Nephron (organoid): ENCODE results near the gene CABP4.

ENCODE experiments used
- H3K27ac Mint-ChIP-seq, 3 experiments: 2 replicates each; pipeline ENCODE4 v1.8.0; 2020; ENCODE audit warnings: mixed read lengths in 3 of 3, mild to moderate bottlenecking in 2 of 3, moderate library complexity in 1 of 3
- H3K27me3 Mint-ChIP-seq: 2 replicates; pipeline ENCODE4 v1.8.0; 2021; ENCODE audit warnings: low read depth, mild to moderate bottlenecking, moderate library complexity, mixed read lengths
- H3K36me3 Mint-ChIP-seq: 2 replicates; pipeline ENCODE4 v1.8.0; 2020; ENCODE audit warnings: low read depth, mixed read lengths
- H3K4me1 Mint-ChIP-seq: 2 replicates; pipeline ENCODE4 v1.8.0; 2020; ENCODE audit warnings: mixed read lengths
- H3K4me3 Mint-ChIP-seq, 3 experiments: 2 replicates each; pipeline ENCODE4 v1.8.0; 2020; ENCODE audit warnings: mild to moderate bottlenecking in 3 of 3, mixed read lengths in 3 of 3, moderate library complexity in 2 of 3
- H3K9me3 Mint-ChIP-seq: 2 replicates; pipeline ENCODE4 v1.8.0; 2020; ENCODE audit warnings: mixed read lengths
- TF ChIP-seq, protein P1 (sequence below), 3 experiments: fragments of 200-600 bp; sonication (generic); IDR thresholded peaks; one replicate each; pipeline ENCODE4 v1.5.0; 2021; ENCODE audit warnings: antibody characterized with exemption in 3 of 3; ENCODE audit not compliant: unreplicated experiment in 3 of 3

CABP4 gene

DNA sequence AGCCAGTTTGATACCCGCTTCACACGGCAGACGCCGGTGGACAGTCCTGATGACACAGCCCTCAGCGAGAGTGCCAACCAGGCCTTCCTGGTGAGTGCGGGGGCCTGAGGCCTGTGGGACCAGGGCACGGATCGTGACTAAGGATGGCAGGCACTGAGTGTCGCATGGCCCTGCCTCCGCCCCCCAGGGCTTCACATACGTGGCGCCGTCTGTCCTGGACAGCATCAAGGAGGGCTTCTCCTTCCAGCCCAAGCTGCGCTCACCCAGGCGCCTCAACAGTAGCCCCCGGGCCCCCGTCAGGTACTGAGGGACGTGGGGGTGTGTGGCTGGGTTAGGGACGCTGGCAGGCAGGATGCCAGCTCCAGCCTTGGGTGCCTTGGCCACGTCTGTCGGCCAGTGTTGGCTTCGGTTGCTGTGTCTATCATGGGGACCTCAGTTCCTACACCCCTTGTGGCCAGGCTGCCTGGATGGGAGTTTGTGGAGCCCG lies 20.7 kb upstream of the CABP4 start:
- Mint-ChIP-seq H3K27me3 (no peaks in the 10 kb centered on the region), H3K36me3 (peaks cover 15% of the 10 kb centered on the region), H3K4me1 (peaks cover 5% of the 10 kb centered on the region), H3K27ac (no peak overlapping the region), H3K9me3 (no peaks in the 10 kb centered on the region), H3K4me3 (no peak overlapping the region)
- TF ChIP-seq, protein P1, sequence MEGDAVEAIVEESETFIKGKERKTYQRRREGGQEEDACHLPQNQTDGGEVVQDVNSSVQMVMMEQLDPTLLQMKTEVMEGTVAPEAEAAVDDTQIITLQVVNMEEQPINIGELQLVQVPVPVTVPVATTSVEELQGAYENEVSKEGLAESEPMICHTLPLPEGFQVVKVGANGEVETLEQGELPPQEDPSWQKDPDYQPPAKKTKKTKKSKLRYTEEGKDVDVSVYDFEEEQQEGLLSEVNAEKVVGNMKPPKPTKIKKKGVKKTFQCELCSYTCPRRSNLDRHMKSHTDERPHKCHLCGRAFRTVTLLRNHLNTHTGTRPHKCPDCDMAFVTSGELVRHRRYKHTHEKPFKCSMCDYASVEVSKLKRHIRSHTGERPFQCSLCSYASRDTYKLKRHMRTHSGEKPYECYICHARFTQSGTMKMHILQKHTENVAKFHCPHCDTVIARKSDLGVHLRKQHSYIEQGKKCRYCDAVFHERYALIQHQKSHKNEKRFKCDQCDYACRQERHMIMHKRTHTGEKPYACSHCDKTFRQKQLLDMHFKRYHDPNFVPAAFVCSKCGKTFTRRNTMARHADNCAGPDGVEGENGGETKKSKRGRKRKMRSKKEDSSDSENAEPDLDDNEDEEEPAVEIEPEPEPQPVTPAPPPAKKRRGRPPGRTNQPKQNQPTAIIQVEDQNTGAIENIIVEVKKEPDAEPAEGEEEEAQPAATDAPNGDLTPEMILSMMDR (IDR thresholded peaks at IDR 0.05; ENCODE audit: unreplicated experiment in 3 of 3): no peak

DNA sequence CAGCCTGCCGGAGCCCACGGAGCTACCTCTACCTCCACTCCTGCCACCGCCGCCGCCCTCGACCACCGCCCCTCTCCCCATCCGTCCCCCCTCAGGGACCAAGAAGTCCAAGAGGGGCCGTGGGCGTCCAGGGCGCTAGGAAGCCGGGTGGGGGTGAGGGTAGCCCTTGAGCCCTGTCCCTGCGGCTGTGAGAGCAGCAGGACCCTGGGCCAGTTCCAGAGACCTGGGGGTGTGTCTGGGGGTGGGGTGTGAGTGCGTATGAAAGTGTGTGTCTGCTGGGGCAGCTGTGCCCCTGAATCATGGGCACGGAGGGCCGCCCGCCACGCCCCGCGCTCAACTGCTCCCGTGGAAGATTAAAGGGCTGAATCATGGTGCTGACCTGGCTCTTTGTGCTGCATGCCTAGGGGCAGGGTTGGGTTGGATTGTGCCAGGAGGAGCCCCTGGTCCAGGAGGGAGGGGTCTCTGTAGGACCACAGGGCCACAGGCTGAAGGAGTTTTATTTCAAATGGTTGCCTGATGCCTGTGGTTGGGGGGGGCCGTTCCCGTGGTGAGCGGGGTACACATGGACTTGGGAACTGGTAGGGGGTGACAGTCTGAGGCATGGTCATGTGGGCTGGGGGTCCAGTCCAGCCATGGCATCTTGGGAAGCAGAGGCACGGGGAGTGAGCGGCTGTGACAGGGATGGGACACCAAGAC lies 20.0 kb upstream of the CABP4 start:
- TF ChIP-seq, protein P1 (IDR thresholded peaks at IDR 0.05; ENCODE audit: unreplicated experiment in 3 of 3): no peak
- no peak overlapping the region for H3K4me3 Mint-ChIP-seq
- no peaks in the 10 kb centered on the region for H3K9me3 Mint-ChIP-seq
- H3K4me1 Mint-ChIP-seq: peaks cover 5% of the 10 kb centered on the region
- peaks cover 15% of the 10 kb centered on the region for H3K36me3 Mint-ChIP-seq
- no peak overlapping the region for H3K27ac Mint-ChIP-seq
- no peaks in the 10 kb centered on the region for H3K27me3 Mint-ChIP-seq

DNA sequence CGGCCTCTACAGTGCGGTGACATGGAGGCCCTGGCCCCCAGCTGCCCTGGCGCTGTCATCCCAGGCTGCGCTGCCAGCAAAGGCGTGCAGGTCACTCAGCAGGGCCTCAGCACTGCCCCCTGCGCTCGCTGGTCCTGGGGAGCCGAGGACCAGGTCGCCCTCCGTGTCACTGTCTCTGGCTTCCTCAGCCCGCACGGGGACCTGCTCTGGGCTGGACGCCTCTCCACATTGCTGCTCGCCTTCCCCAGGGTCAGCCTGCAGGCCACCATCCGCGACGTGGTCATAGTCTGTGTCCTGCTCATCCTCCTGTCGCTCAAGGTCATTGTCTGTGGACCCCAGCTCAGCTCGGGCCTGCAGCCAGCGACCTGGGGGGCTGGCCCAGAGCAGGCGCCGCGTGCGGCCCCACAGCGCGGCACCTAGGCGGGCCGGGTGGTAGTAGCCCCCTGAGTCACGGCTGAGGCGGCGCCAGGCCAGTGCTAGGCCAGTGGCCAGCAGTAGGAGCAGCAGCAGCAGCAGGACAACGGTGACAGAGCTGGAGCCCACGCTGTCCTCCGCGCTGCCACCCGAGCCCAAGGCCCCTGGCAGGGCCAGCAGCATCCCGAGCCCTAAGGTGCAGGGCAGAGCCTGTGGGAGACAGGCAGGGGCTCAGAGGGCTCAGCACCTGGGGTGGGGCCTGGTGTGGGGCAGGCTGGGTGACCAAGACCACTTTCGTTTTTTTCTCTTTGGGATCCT lies 19.3 kb upstream of the CABP4 start:
- peaks cover 15% of the 10 kb centered on the region for H3K36me3 Mint-ChIP-seq
- no peak overlapping the region for H3K4me3 Mint-ChIP-seq
- no peaks in the 10 kb centered on the region for H3K9me3 Mint-ChIP-seq
- H3K4me1 Mint-ChIP-seq: peaks cover 5% of the 10 kb centered on the region
- H3K27ac Mint-ChIP-seq: no peak overlapping the region
- TF ChIP-seq, protein P1 (IDR thresholded peaks at IDR 0.05; ENCODE audit: unreplicated experiment in 3 of 3): no peak
- no peaks in the 10 kb centered on the region for H3K27me3 Mint-ChIP-seq

DNA sequence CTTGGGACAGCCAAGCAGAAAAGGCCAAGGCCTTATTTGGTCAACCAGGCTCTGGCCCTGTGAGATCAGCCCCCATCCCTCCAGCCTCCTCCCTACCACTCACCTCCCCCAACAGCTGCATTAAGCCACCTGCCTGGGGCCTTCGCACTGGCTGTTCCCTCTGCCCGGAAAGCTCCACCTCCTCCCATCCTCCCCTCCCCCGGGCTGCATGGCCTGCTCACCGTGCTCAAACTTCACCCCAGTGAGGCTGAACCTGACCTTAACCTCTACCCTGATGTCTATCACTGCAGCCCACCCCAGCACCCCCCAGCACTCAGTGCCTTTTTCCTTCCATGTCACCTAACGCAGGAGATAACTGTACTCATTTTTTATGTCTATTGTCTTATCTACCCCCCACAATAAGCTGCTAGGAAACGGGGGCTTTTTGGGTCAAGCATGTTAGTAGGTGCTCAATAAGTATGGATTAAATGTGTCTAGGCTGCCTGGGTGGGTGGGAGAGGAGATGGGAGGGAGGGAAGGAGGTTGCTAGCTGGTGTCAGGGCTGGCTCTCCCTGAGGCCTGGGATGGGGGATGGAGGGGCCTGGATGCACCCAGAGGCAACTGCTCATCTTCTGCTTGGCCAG lies 18.6 kb upstream of the CABP4 start:
- peak overlapping the region in 1 of 3 experiments; percentile 25 for H3K4me3 Mint-ChIP-seq

DNA sequence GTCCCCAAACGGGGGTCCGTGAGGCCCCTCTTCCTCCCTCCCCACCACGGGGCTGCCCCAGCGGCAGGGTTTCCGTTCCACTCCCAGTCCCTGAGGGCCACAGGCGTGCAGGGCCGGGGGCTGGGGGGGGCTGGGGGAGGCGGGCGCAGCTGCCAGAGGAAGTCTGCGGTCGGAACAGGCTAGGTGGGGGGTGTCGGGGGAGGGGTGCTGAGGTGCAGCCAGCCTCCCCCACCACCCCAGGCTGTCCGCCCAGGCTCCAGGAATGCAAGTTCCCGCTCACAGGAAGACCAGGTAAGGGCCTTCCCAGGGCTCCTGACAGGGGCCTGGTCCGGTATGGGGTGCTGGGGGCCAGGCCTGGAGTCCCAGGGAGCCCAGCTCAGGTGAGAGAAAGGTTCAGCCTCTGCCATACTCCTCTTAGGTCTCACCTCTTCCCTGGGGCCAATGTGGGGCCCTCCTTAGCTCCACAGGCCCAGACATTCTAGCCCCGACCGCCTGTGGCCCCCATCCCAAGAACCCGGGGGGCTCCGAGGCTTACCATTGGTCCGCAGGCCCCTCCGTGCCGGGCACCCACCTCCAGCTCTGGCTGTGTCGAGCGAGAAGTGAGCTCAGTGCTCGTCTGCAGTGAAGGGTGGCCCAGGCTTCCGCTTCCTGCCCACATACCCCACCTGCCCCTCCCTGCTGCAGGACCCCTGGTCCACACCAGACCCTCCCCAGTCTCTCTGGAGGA lies 17.9 kb upstream of the CABP4 start, which contains the start of gene PTPRCAP:
TSS of gene PTPRCAP (minus strand) at position 601 of the 727 bp plus-strand sequence. CDS start at position 538, 63 bp downstream.
- H3K27me3 Mint-ChIP-seq: no peaks in the 10 kb centered on the region
- H3K9me3 Mint-ChIP-seq: no peaks in the 10 kb centered on the region
- peak within 1 kb of the TSS in 1 of 3 experiments; percentile 25 for H3K4me3 Mint-ChIP-seq
- TF ChIP-seq, protein P1 (IDR thresholded peaks at IDR 0.05; ENCODE audit: unreplicated experiment in 3 of 3): no peak
- peak within 1 kb of the TSS in 2 of 3 experiments; percentile 38 to 55 for H3K27ac Mint-ChIP-seq
- peaks cover 8% of the 10 kb centered on the region for H3K36me3 Mint-ChIP-seq
- H3K4me1 Mint-ChIP-seq: peaks cover 5% of the 10 kb centered on the region

More for the DNA sequence above, 18.6 kb upstream of the CABP4 start:
- no peaks in the 10 kb centered on the region for H3K27me3 Mint-ChIP-seq
- no peaks in the 10 kb centered on the region for H3K9me3 Mint-ChIP-seq
- TF ChIP-seq, protein P1 (IDR thresholded peaks at IDR 0.05; ENCODE audit: unreplicated experiment in 3 of 3): no peak
- H3K4me1 Mint-ChIP-seq: peaks cover 5% of the 10 kb centered on the region
- H3K36me3 Mint-ChIP-seq: peaks cover 14% of the 10 kb centered on the region
- peak overlapping the region in 2 of 3 experiments; percentile 38 to 55 for H3K27ac Mint-ChIP-seq
